Astrocyte (in vitro differentiated cells and primary cell): Measurements from ENCODE around the gene INKA2.

Source experiments
- CTCF ChIP-seq: IDR thresholded peaks from 2 replicates; pipeline ENCODE4 v1.5.1; 2011; ENCODE audit warnings: low read depth, mild to moderate bottlenecking, inconsistent platforms, low read length, moderate library complexity; ENCODE audit not compliant: insufficient read depth
- EZH2 ChIP-seq: IDR thresholded peaks from 2 replicates; pipeline ENCODE4 v1.6.1; 2012; ENCODE audit warnings: mild to moderate bottlenecking, low read length, inconsistent platforms; ENCODE audit not compliant: insufficient read depth

DNA sequence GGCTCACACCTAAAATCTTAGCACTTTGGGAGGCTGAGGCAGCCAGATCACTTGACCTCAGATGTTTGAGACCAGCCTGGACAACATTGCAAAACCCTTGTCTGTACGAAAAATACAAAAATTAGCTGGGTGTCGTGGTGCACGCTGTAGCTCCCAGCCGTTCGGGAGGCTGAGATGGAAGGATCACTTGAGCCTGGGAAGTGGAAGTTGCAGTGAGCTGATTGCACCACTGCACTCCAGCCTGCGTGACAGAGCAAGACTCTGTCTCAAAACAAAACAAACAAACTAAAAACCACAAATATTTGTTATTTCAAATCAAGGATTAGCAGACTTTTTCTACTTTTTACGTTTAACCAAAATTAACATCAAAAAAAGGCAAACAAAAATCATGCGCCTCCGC, 31.3 kb downstream of the INKA2 start:
- no peak for TF ChIP-seq CTCF
- TF ChIP-seq EZH2, result no peak
